ENCODE data around the gene CA7. TPM values are rescaled to one million over a fixed set of nuclear protein-coding genes. Genes with fewer than 3 reads are reported as not detected.
A peak's percentile ranks its signal among the peaks of the same experiment; 100 is the strongest.

Gene CA7
- total RNA-seq, 1 donor from 2014 or later: not detected

DNA sequence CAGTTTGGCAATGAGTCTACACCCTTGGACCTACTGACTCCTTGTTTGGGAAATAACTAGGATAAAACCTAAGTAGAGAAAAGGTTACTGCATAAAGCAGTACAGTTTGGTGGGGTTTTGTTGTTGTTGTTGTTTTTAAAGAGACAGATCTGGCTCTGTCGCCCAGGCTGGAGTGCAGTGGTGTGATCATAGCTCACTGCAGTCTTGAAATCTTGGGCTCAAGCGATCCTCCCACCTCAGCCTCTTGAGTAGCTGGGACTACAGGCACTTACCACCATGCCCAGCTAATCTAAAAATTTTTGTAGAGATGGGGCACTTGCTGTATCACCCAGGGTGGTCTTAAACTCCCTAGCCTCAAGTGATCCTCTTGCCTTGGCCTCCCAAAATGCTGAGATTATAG, 37.3 kb downstream of the CA7 start:
- intact Hi-C loops (cut with DNase I): no loop called here
- DNase-seq: no peak

DNA sequence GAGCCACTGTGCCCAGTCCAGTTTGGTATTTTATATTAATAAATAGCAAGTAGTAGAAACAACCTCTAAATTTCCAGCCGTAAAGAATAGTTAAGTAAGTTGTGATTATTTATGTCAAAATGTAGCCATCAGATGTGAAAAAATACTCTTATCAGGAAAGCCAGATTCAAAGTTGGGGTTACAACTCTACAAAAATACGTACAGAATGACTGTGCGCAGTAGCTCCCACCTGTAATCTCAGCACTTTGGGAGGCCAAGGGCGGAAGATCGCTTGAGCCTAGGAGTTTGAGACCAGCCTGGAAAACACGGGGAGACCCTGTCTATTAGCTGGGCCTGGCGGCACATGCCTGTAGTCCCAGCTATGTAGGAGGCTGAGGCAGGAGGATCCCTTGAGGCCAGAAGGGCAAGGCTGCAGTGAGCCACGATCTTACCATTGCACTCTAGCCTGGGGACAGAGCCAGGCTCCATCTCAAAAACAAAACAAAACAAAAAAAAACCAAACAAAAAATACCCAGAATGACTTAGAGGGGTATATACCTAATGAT, 37.8 kb downstream of the CA7 start:
- Histone ChIP-seq H3K27me3 (ENCODE audit: low read depth) (no peaks in the 10 kb centered on the region), H3K9me3 (no peaks in the 10 kb centered on the region), H3K4me3 (peak overlapping the region; percentile 68), H3K27ac (no peak overlapping the region), H3K4me1 (peaks cover 40% of the 10 kb centered on the region), H3K36me3 (peaks cover 29% of the 10 kb centered on the region)
- TF ChIP-seq, protein P1, sequence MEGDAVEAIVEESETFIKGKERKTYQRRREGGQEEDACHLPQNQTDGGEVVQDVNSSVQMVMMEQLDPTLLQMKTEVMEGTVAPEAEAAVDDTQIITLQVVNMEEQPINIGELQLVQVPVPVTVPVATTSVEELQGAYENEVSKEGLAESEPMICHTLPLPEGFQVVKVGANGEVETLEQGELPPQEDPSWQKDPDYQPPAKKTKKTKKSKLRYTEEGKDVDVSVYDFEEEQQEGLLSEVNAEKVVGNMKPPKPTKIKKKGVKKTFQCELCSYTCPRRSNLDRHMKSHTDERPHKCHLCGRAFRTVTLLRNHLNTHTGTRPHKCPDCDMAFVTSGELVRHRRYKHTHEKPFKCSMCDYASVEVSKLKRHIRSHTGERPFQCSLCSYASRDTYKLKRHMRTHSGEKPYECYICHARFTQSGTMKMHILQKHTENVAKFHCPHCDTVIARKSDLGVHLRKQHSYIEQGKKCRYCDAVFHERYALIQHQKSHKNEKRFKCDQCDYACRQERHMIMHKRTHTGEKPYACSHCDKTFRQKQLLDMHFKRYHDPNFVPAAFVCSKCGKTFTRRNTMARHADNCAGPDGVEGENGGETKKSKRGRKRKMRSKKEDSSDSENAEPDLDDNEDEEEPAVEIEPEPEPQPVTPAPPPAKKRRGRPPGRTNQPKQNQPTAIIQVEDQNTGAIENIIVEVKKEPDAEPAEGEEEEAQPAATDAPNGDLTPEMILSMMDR (IDR thresholded peaks at IDR 0.05): no peak
- DNase-seq (no peak), ATAC-seq (no peak)
- intact Hi-C loops (cut with DNase I): no loop called here

More for the DNA sequence above, 37.3 kb downstream of the CA7 start:
- Histone ChIP-seq H3K27ac (peak overlapping the region; percentile 81), H3K27me3 (ENCODE audit: low read depth) (no peaks in the 10 kb centered on the region), H3K4me1 (peaks cover 36% of the 10 kb centered on the region), H3K4me3 (peak overlapping the region; percentile 68), H3K36me3 (peaks cover 25% of the 10 kb centered on the region), H3K9me3 (no peaks in the 10 kb centered on the region)
- TF ChIP-seq, protein P1 (IDR thresholded peaks at IDR 0.05): no peak
- ATAC-seq: no peak

DNA sequence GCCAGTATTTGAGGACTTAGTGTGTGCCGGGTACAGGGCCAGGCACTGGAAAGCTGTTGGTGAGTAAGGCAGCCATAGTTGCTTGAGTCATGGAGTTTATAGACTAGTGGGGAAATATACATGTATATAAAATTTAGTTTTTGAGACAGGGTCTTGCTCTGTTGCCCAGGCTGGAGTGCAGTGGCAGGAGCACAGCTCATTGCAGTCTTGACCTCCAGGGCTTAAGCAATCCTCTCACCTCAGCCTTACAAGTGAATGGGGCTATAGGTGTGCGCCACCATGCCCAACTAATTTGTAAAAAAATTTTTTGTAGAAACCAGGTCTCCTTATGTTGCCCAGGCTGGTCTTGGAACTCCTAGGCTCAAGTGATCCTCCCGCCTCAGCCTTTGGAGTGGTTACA, 38.5 kb downstream of the CA7 start:
- TF ChIP-seq, protein P1 (IDR thresholded peaks at IDR 0.05): no peak
- peaks cover 40% of the 10 kb centered on the region for H3K4me1 ChIP-seq
- H3K27ac ChIP-seq: peak overlapping the region; percentile 31
- H3K4me3 ChIP-seq: no peak overlapping the region
- peaks cover 34% of the 10 kb centered on the region for H3K36me3 ChIP-seq
- DNase-seq: no peak
- H3K27me3 ChIP-seq (ENCODE audit: low read depth): no peaks in the 10 kb centered on the region
- ATAC-seq: no peak
- intact Hi-C loops (cut with DNase I): no loop called here
- no peaks in the 10 kb centered on the region for H3K9me3 ChIP-seq

DNA sequence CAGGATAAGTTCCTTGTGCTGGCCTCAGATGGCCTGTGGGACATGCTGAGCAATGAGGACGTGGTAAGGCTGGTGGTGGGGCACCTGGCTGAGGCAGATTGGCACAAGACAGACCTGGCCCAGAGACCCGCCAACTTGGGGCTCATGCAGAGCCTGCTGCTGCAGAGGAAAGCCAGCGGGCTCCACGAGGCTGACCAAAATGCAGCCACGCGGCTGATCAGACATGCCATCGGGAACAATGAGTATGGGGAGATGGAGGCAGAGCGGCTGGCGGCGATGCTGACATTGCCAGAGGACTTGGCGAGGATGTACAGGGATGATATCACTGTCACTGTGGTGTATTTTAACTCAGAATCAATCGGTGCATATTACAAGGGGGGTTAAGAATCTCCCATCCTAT, 41.3 kb downstream of the CA7 start:
- peaks cover 42% of the 10 kb centered on the region for H3K36me3 ChIP-seq
- H3K4me1 ChIP-seq: peaks cover 28% of the 10 kb centered on the region
- no peaks in the 10 kb centered on the region for H3K27me3 ChIP-seq (ENCODE audit: low read depth)
- no peak for DNase-seq
- TF ChIP-seq, protein P1 (IDR thresholded peaks at IDR 0.05): no peak
- no peak for ATAC-seq
- intact Hi-C loops (cut with DNase I): no loop called here
- no peak overlapping the region for H3K27ac ChIP-seq
- no peak overlapping the region for H3K4me3 ChIP-seq
- no peaks in the 10 kb centered on the region for H3K9me3 ChIP-seq

DNA sequence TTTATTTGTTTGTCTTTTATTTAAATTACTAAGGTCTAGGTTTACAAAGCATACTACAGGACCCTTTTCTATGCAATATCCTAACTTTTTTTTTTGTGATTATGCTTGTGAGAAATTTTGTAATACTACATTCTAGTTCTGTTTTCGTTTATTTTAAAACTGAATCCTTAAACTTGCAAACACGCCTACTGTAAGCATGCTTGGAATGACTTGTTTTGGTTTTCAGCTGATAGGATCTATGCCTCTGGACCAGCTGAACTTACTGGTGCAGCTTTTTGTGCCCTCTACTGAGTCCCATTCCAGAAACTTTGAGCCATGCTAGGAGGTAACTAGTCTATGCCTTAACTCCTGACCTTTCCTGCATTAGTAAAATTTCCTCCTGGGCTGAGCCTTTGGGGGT, 42.1 kb downstream of the CA7 start:
- TF ChIP-seq, protein P1 (IDR thresholded peaks at IDR 0.05): no peak
- H3K9me3 ChIP-seq: no peaks in the 10 kb centered on the region
- no peak overlapping the region for H3K4me3 ChIP-seq
- no peak overlapping the region for H3K27ac ChIP-seq
- H3K36me3 ChIP-seq: peaks cover 46% of the 10 kb centered on the region
- peaks cover 28% of the 10 kb centered on the region for H3K4me1 ChIP-seq
- DNase-seq: no peak
- intact Hi-C loops (cut with DNase I): no loop called here
- no peak for ATAC-seq
- H3K27me3 ChIP-seq (ENCODE audit: low read depth): no peaks in the 10 kb centered on the region

All from lower lobe of right lung (tissue), 2 donors.